OCI-LY3 (cell line): ENCODE results near the gene SCARF1.

Experiments
- EZH2phosphoT487 ChIP-seq: fragments of 200-600 bp; shearing (Covaris generic); IDR thresholded peaks from 2 replicates; pipeline ENCODE4 v1.6.1; 2018; ENCODE audit warnings: antibody characterized with exemption, mixed run types, low read depth
- TF ChIP-seq, protein P1 (sequence below): fragments of 200-600, 300-600 bp; sonication (generic); IDR thresholded peaks from 2 replicates; pipeline ENCODE4 v1.5.1; 2014; ENCODE audit warnings: antibody characterized with exemption, low read length, low read depth

DNA sequence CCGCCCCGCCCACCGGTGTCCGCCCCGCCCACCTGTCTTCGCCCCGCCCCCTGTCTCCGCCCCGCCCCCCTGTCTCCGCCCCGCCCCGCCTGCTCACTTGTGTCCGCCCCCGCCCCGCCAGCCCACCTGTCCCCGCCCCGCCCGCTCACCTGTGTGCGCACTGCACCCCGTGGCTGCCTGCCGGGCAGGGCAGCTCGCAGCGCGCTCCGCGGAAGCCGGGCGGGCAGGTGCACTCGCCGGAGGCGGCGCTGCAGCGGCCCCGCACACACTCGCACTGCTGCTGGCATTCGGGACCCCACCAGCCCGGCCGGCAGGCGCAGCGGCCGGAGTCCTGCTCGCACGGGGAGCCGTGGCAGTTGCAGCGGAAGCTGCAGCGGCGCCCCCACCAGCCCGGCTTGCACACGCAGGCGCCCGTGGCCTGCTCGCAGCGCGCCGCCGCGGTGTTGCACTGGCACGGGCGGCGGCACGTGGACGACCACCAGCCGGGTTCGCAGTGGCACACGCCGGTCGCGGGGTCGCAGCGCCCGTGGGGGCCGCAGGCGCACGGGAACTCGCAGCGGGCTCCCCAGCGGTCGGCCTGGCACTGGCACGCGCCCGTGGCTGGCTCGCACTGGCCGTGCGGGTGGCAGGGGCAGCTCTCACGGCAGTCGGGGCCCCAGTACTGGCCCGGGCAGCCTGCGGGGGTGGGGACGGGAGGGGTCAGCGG is 2.1 kb downstream of the SCARF1 start:
- TF ChIP-seq, protein P1, sequence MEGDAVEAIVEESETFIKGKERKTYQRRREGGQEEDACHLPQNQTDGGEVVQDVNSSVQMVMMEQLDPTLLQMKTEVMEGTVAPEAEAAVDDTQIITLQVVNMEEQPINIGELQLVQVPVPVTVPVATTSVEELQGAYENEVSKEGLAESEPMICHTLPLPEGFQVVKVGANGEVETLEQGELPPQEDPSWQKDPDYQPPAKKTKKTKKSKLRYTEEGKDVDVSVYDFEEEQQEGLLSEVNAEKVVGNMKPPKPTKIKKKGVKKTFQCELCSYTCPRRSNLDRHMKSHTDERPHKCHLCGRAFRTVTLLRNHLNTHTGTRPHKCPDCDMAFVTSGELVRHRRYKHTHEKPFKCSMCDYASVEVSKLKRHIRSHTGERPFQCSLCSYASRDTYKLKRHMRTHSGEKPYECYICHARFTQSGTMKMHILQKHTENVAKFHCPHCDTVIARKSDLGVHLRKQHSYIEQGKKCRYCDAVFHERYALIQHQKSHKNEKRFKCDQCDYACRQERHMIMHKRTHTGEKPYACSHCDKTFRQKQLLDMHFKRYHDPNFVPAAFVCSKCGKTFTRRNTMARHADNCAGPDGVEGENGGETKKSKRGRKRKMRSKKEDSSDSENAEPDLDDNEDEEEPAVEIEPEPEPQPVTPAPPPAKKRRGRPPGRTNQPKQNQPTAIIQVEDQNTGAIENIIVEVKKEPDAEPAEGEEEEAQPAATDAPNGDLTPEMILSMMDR: peak; percentile 14; the same call in 1 of the 2 replicates
- TF ChIP-seq EZH2phosphoT487: no peak
